HCT116 (cell line): ENCODE data around the gene YBEY.

Experiments used
- EZH2 ChIP-seq: fragments of 200-600 bp; sonication (generic); IDR thresholded peaks from 2 replicates; pipeline ENCODE4 v1.6.1; 2017; ENCODE audit warnings: antibody characterized with exemption, mixed run types
- POLR2A ChIP-seq: IDR thresholded peaks from 2 replicates; pipeline ENCODE4 v1.7.0; 2011; ENCODE audit warnings: borderline replicate concordance; ENCODE audit not compliant: insufficient read depth, insufficient read length; ENCODE audit errors: extremely low read depth
- RAD21 ChIP-seq: IDR thresholded peaks from 2 replicates; pipeline ENCODE4 v1.6.1; 2012; ENCODE audit warnings: low read depth, mild to moderate bottlenecking
- TF ChIP-seq, protein P1 (sequence below), 3 experiments: fragments of 200-600 bp in 1 of 3; sonication (generic) in 1 of 3; IDR thresholded peaks in 2 of 3; conservative IDR thresholded peaks in 1 of 3; 2 replicates each; pipeline ENCODE4 v1.5.1; 2012 to 2017; ENCODE audit warnings: low read depth in 2 of 3, low read length in 2 of 3, antibody characterized with exemption in 1 of 3, borderline replicate concordance in 1 of 3, control low read depth in 1 of 3, mild to moderate bottlenecking in 1 of 3, mixed read lengths in 1 of 3, mixed run types in 1 of 3, moderate library complexity in 1 of 3; ENCODE audit not compliant: insufficient read depth in 1 of 3
- TF ChIP-seq, protein P2 (sequence below): IDR thresholded peaks from 2 replicates; pipeline ENCODE4 v1.6.1; 2011; ENCODE audit warnings: mild to moderate bottlenecking, low read length, moderate library complexity; ENCODE audit not compliant: insufficient replicate concordance; ENCODE audit errors: extremely low read depth

- TF ChIP-seq POLR2A, result no peak
- TF ChIP-seq, protein P1, sequence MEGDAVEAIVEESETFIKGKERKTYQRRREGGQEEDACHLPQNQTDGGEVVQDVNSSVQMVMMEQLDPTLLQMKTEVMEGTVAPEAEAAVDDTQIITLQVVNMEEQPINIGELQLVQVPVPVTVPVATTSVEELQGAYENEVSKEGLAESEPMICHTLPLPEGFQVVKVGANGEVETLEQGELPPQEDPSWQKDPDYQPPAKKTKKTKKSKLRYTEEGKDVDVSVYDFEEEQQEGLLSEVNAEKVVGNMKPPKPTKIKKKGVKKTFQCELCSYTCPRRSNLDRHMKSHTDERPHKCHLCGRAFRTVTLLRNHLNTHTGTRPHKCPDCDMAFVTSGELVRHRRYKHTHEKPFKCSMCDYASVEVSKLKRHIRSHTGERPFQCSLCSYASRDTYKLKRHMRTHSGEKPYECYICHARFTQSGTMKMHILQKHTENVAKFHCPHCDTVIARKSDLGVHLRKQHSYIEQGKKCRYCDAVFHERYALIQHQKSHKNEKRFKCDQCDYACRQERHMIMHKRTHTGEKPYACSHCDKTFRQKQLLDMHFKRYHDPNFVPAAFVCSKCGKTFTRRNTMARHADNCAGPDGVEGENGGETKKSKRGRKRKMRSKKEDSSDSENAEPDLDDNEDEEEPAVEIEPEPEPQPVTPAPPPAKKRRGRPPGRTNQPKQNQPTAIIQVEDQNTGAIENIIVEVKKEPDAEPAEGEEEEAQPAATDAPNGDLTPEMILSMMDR (IDR thresholded peaks at IDR 0.05 in 2 of 3, conservative IDR thresholded peaks at IDR 0.05 in 1 of 3; ENCODE audit: borderline replicate concordance in 1 of 3, insufficient read depth in 1 of 3, low read depth in 2 of 3, low read length in 2 of 3), result no peak
- TF ChIP-seq, protein P2, sequence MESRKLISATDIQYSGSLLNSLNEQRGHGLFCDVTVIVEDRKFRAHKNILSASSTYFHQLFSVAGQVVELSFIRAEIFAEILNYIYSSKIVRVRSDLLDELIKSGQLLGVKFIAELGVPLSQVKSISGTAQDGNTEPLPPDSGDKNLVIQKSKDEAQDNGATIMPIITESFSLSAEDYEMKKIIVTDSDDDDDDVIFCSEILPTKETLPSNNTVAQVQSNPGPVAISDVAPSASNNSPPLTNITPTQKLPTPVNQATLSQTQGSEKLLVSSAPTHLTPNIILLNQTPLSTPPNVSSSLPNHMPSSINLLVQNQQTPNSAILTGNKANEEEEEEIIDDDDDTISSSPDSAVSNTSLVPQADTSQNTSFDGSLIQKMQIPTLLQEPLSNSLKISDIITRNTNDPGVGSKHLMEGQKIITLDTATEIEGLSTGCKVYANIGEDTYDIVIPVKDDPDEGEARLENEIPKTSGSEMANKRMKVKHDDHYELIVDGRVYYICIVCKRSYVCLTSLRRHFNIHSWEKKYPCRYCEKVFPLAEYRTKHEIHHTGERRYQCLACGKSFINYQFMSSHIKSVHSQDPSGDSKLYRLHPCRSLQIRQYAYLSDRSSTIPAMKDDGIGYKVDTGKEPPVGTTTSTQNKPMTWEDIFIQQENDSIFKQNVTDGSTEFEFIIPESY, result no peak
- no peak for TF ChIP-seq RAD21
- no peak for TF ChIP-seq EZH2
Measured at GRCh38 chr21:46328151-46328550, 42.0 kb downstream of the YBEY start.
